ENCODE data around the gene B4GALNT2. TPM values are rescaled to one million over a fixed set of nuclear protein-coding genes. Genes with fewer than 3 reads are reported as not detected.

The B4GALNT2 gene
- total RNA-seq, 1 experiment from 2014 or later: 0.39 TPM

GRCh38 chr17:49213847-49214246 lies 81.3 kb downstream of the B4GALNT2 start:
- Histone ChIP-seq H3K4me3 (no peak overlapping the region), H3K27ac (no peak overlapping the region), H3K4me1 (replicated peaks) (peaks cover 11% of the 10 kb centered on the region), H3K36me3 (no peaks in the 10 kb centered on the region), H3K9me3 (replicated peaks) (no peaks in the 10 kb centered on the region), H3K27me3 (replicated peaks) (peaks cover 9% of the 10 kb centered on the region)
- no peak for DNase-seq (ENCODE audit: low read depth in 1 of 2, low spot score in 2 of 2)

GRCh38 chr17:49214676-49215360 lies 82.2 kb downstream of the B4GALNT2 start:
- H3K9me3 ChIP-seq (replicated peaks): no peaks in the 10 kb centered on the region
- no peak overlapping the region for H3K27ac ChIP-seq
- no peak overlapping the region for H3K4me3 ChIP-seq
- H3K36me3 ChIP-seq: no peaks in the 10 kb centered on the region
- H3K27me3 ChIP-seq (replicated peaks): peaks cover 5% of the 10 kb centered on the region; the same call in 1 of the 2 replicates
- peaks cover 3% of the 10 kb centered on the region for H3K4me1 ChIP-seq (replicated peaks)
- no peak for DNase-seq (ENCODE audit: low read depth in 1 of 2, low spot score in 2 of 2)

- no peaks in the 10 kb centered on the region for H3K9me3 ChIP-seq (replicated peaks)
- H3K4me1 ChIP-seq (replicated peaks): no peaks in the 10 kb centered on the region
- H3K27me3 ChIP-seq (replicated peaks): peaks cover 8% of the 10 kb centered on the region; the same call in 1 of the 2 replicates
- no peak overlapping the region for H3K27ac ChIP-seq
- no peak overlapping the region for H3K4me3 ChIP-seq
- no peaks in the 10 kb centered on the region for H3K36me3 ChIP-seq
- DNase-seq (ENCODE audit: low read depth in 1 of 2, low spot score in 2 of 2): no peak
These were observed 83.9 kb downstream of the B4GALNT2 start for GRCh38 chr17:49216482-49216881.

- no peaks in the 10 kb centered on the region for H3K9me3 ChIP-seq (replicated peaks)
- no peak overlapping the region for H3K4me3 ChIP-seq
- H3K27ac ChIP-seq: no peak overlapping the region
- H3K27me3 ChIP-seq (replicated peaks): peaks cover 8% of the 10 kb centered on the region; the same call in 1 of the 2 replicates
- H3K4me1 ChIP-seq (replicated peaks): no peaks in the 10 kb centered on the region
- no peak for DNase-seq (ENCODE audit: low read depth in 1 of 2, low spot score in 2 of 2)
- no peaks in the 10 kb centered on the region for H3K36me3 ChIP-seq
These were observed 84.5 kb downstream of the B4GALNT2 start for GRCh38 chr17:49216953-49217650.

- peaks cover 3% of the 10 kb centered on the region; the same call in 1 of the 2 replicates for H3K27me3 ChIP-seq (replicated peaks)
- no peaks in the 10 kb centered on the region for H3K4me1 ChIP-seq (replicated peaks)
- no peak for DNase-seq (ENCODE audit: low read depth in 1 of 2, low spot score in 2 of 2)
- no peaks in the 10 kb centered on the region for H3K36me3 ChIP-seq
- H3K9me3 ChIP-seq (replicated peaks): no peaks in the 10 kb centered on the region
- no peak overlapping the region for H3K4me3 ChIP-seq
- H3K27ac ChIP-seq: no peak overlapping the region
These were observed 85.3 kb downstream of the B4GALNT2 start for GRCh38 chr17:49217651-49218413.

GRCh38 chr17:49218941-49219913 lies 86.7 kb downstream of the B4GALNT2 start:
- no peaks in the 10 kb centered on the region for H3K36me3 ChIP-seq
- H3K27me3 ChIP-seq (replicated peaks): peaks cover 5% of the 10 kb centered on the region; the same call in 1 of the 2 replicates
- H3K9me3 ChIP-seq (replicated peaks): no peaks in the 10 kb centered on the region
- DNase-seq (ENCODE audit: low read depth in 1 of 2, low spot score in 2 of 2): no peak
- H3K4me3 ChIP-seq: no peak overlapping the region
- no peak overlapping the region for H3K27ac ChIP-seq
- no peaks in the 10 kb centered on the region for H3K4me1 ChIP-seq (replicated peaks)

- peaks cover 10% of the 10 kb centered on the region; the same call in 1 of the 2 replicates for H3K27me3 ChIP-seq (replicated peaks)
- DNase-seq (ENCODE audit: low read depth in 1 of 2, low spot score in 2 of 2): no peak
These were observed 87.4 kb downstream of the B4GALNT2 start for GRCh38 chr17:49219987-49220386.

GRCh38 chr17:49223168-49223516 lies 90.6 kb downstream of the B4GALNT2 start:
- H3K9me3 ChIP-seq (replicated peaks): no peaks in the 10 kb centered on the region
- no peak overlapping the region for H3K4me3 ChIP-seq
- H3K27ac ChIP-seq: no peak overlapping the region
- no peak for DNase-seq (ENCODE audit: low read depth in 1 of 2, low spot score in 2 of 2)
- H3K27me3 ChIP-seq (replicated peaks): 0 out of 2 replicates have a peak, but pooled peaks cover 13% of the 10 kb centered on the region
- H3K36me3 ChIP-seq: no peaks in the 10 kb centered on the region
- no peaks in the 10 kb centered on the region for H3K4me1 ChIP-seq (replicated peaks)

More at GRCh38 chr17:49219987-49220386, 87.4 kb downstream of the B4GALNT2 start:
- no peak overlapping the region for H3K27ac ChIP-seq
- H3K4me1 ChIP-seq (replicated peaks): no peaks in the 10 kb centered on the region
- H3K9me3 ChIP-seq (replicated peaks): no peaks in the 10 kb centered on the region
- H3K36me3 ChIP-seq: no peaks in the 10 kb centered on the region
- no peak overlapping the region for H3K4me3 ChIP-seq

- Histone ChIP-seq H3K4me3 (no peak overlapping the region), H3K36me3 (no peaks in the 10 kb centered on the region), H3K9me3 (replicated peaks) (no peaks in the 10 kb centered on the region), H3K27ac (no peak overlapping the region), H3K27me3 (replicated peaks) (0 out of 2 replicates have a peak, but pooled peaks cover 13% of the 10 kb centered on the region), H3K4me1 (replicated peaks) (no peaks in the 10 kb centered on the region)
- peak; percentile 44 to 62 for DNase-seq (ENCODE audit: low read depth in 1 of 2, low spot score in 2 of 2)
These were observed 91.1 kb downstream of the B4GALNT2 start for GRCh38 chr17:49223517-49224197.

GRCh38 chr17:49224198-49224996 lies 91.8 kb downstream of the B4GALNT2 start:
- Histone ChIP-seq H3K4me1 (replicated peaks) (no peaks in the 10 kb centered on the region), H3K36me3 (no peaks in the 10 kb centered on the region), H3K9me3 (replicated peaks) (no peaks in the 10 kb centered on the region), H3K27ac (no peak overlapping the region), H3K27me3 (replicated peaks) (0 out of 2 replicates have a peak, but pooled peaks cover 13% of the 10 kb centered on the region), H3K4me3 (no peak overlapping the region)
- no peak for DNase-seq (ENCODE audit: low read depth in 1 of 2, low spot score in 2 of 2)

- Histone ChIP-seq H3K27me3 (replicated peaks) (peaks cover 17% of the 10 kb centered on the region), H3K27ac (no peak overlapping the region), H3K36me3 (no peaks in the 10 kb centered on the region), H3K9me3 (replicated peaks) (no peaks in the 10 kb centered on the region), H3K4me3 (no peak overlapping the region), H3K4me1 (replicated peaks) (peaks cover under 1% of the 10 kb centered on the region; the same call in 1 of the 2 replicates)
- DNase-seq (ENCODE audit: low read depth in 1 of 2, low spot score in 2 of 2): no peak
These were observed 92.4 kb downstream of the B4GALNT2 start for GRCh38 chr17:49224997-49225337.
